ENCODE results near the gene FNIP1. TPM values are rescaled to one million over a fixed set of nuclear protein-coding genes. Genes with fewer than 3 reads are reported as not detected.

FNIP1 gene
- total and polyA plus RNA-seq, 9 of the 15 experiments (the other 6 are each of a cell fraction or from before 2014, with no cell fraction given), result 5.0 to 32.8 (median 18.4) TPM

- TF ChIP-seq CEBPB (tag; IDR thresholded peaks at IDR 0.05), result 0 out of 2 replicates have a peak, but pooled peaks have one; percentile 10
- no peak for TF ChIP-seq NR0B1 (IDR thresholded peaks at IDR 0.05; ENCODE audit: partially characterized antibody)
- no peak for TF ChIP-seq HDAC1 (IDR thresholded peaks at IDR 0.05)
- TF ChIP-seq XRCC4 (IDR thresholded peaks at IDR 0.05; ENCODE audit: extremely low read depth, insufficient read depth, insufficient read length), result no peak
- TF ChIP-seq FOXA1 (IDR thresholded peaks at IDR 0.05; ENCODE audit: borderline replicate concordance), result no peak
- TF ChIP-seq FOXA3 (CRISPR knock-in tag; conservative IDR thresholded peaks at IDR 0.05 in 1 of 2, IDR thresholded peaks at IDR 0.05 in 1 of 2), result peak in 1 of 2 experiments; percentile 77; a peak in 2 of 4 replicates
- no peak for TF ChIP-seq TSHZ1 (CRISPR knock-in tag; IDR thresholded peaks at IDR 0.05)
- TF ChIP-seq ZC3H4 (CRISPR knock-in tag; IDR thresholded peaks at IDR 0.05; ENCODE audit: borderline replicate concordance), result no peak
- no peak for TF ChIP-seq MYC (IDR thresholded peaks at IDR 0.05; ENCODE audit: low read depth, low read length)
- no peak for TF ChIP-seq MYC (CRISPR knock-in tag; IDR thresholded peaks at IDR 0.05; ENCODE audit: borderline replicate concordance, low read depth)
- TF ChIP-seq ZNF263 (CRISPR knock-in tag; IDR thresholded peaks at IDR 0.05; ENCODE audit: borderline replicate concordance), result no peak
- no peak for TF ChIP-seq ZNF449 (CRISPR knock-in tag; IDR thresholded peaks at IDR 0.05)
- no peak for TF ChIP-seq ELK3 (CRISPR knock-in tag; IDR thresholded peaks at IDR 0.05)
- peak; percentile 28; the same call in 1 of the 2 replicates for TF ChIP-seq L3MBTL2 (IDR thresholded peaks at IDR 0.05)
Observed at GRCh38 chr5:131671994-131672655, 124.7 kb downstream of the FNIP1 start (continued).

Measured in K562 (cell line).